Suprapubic skin (tissue), 4 donors: ENCODE results near the gene KLF9.

Experiments used
- CTCF ChIP-seq, 2 donors: fragments of 200-600 bp in 1 of 2; fragments of 450-650 bp in 1 of 2; sonication (generic) in 1 of 2; IDR thresholded peaks; one replicate each; pipeline ENCODE4 v1.5.1; 2016 to 2019; ENCODE audit warnings: antibody characterized with exemption in 2 of 2, mild to moderate bottlenecking in 1 of 2, moderate library complexity in 1 of 2
- EP300 ChIP-seq: sonication (generic); formaldehyde crosslinking; IDR thresholded peaks from one replicate; pipeline ENCODE4 v1.6.1; 2017; ENCODE audit warnings: antibody characterized with exemption
- POLR2A ChIP-seq, 2 donors: fragments of 450-650 bp; IDR thresholded peaks; one replicate each; pipeline ENCODE4 v1.6.1; 2017; ENCODE audit warnings: antibody characterized with exemption in 2 of 2, mild to moderate bottlenecking in 2 of 2, moderate library complexity in 2 of 2
- POLR2AphosphoS5 ChIP-seq, 3 donors: sonication (generic); formaldehyde crosslinking; IDR thresholded peaks; one replicate each; pipeline ENCODE4 v1.6.1; 2017; ENCODE audit warnings: antibody characterized with exemption in 3 of 3

GRCh38 chr9:70392850-70393249, 21.6 kb downstream of the KLF9 start:
- TF ChIP-seq CTCF (IDR thresholded peaks at IDR 0.05): no peak
- no peak for TF ChIP-seq POLR2A (IDR thresholded peaks at IDR 0.05)
- no peak for TF ChIP-seq POLR2AphosphoS5 (IDR thresholded peaks at IDR 0.05)
- TF ChIP-seq EP300: no peak
